ENCODE results near the gene MCM5. TPM values are rescaled to one million over a fixed set of nuclear protein-coding genes. Genes with fewer than 3 reads are reported as not detected.

Gene MCM5
- total RNA-seq, 2 donors from 2014 or later, result 155 to 179 TPM

- H3K9me3 Mint-ChIP-seq, result no peaks in the 10 kb centered on the region
- H3K27me3 Mint-ChIP-seq (ENCODE audit: insufficient read depth), result no peaks in the 10 kb centered on the region
- DNase-seq, result no peak
- Histone ChIP-seq H3K9me3 (ENCODE audit: control insufficient read depth, low read length) (no peaks in the 10 kb centered on the region), H3K27ac (ENCODE audit: low read depth, low read length) (no peak overlapping the region), H3K4me3 (ENCODE audit: low read length) (no peak overlapping the region), H3K36me3 (ENCODE audit: control insufficient read depth, insufficient read depth, low read length) (peaks cover 82% of the 10 kb centered on the region), H3K9ac (ENCODE audit: extremely low read depth, low read length, poor library complexity, severe bottlenecking) (no peak overlapping the region), H3K27me3 (ENCODE audit: control insufficient read depth, insufficient read depth, low read length, poor library complexity, severe bottlenecking) (no peaks in the 10 kb centered on the region), H3K4me1 (ENCODE audit: control insufficient read depth, insufficient read depth, low read length) (no peaks in the 10 kb centered on the region)
- H3K27ac Mint-ChIP-seq, result no peak overlapping the region
- WGBS, 2 experiments (ENCODE audit: insufficient coverage in 1 of 2, insufficient read length in 1 of 2), result 96 to 100% methylated on average over 1 to 4 of the region's 4 CpGs
- H3K4me1 Mint-ChIP-seq, result no peaks in the 10 kb centered on the region
- H3K4me3 Mint-ChIP-seq, result no peak overlapping the region
- peaks cover 80% of the 10 kb centered on the region for H3K36me3 Mint-ChIP-seq (ENCODE audit: low read depth)
- TF ChIP-seq CTCF (conservative IDR thresholded peaks at IDR 0.05), result no peak
Measured at GRCh38 chr22:35413624-35414023, 13.7 kb downstream of the MCM5 start.

GRCh38 chr22:35417606-35418005 is 17.7 kb downstream of the MCM5 start:
- no peaks in the 10 kb centered on the region for H3K27me3 Mint-ChIP-seq (ENCODE audit: insufficient read depth)
- 93 to 96% methylated on average over 9 of the region's 9 CpGs for WGBS, 2 experiments (ENCODE audit: insufficient coverage in 1 of 2, insufficient read length in 1 of 2)

GRCh38 chr22:35418088-35418487 is 18.1 kb downstream of the MCM5 start:
- Histone ChIP-seq H3K4me3 (ENCODE audit: low read length) (no peak overlapping the region), H3K27ac (ENCODE audit: low read depth, low read length) (no peak overlapping the region), H3K9ac (ENCODE audit: extremely low read depth, low read length, poor library complexity, severe bottlenecking) (no peak overlapping the region), H3K9me3 (ENCODE audit: control insufficient read depth, low read length) (no peaks in the 10 kb centered on the region), H3K36me3 (ENCODE audit: control insufficient read depth, insufficient read depth, low read length) (peaks cover 87% of the 10 kb centered on the region), H3K27me3 (ENCODE audit: control insufficient read depth, insufficient read depth, low read length, poor library complexity, severe bottlenecking) (no peaks in the 10 kb centered on the region), H3K4me1 (ENCODE audit: control insufficient read depth, insufficient read depth, low read length) (no peaks in the 10 kb centered on the region)
- Mint-ChIP-seq H3K4me1 (no peaks in the 10 kb centered on the region), H3K36me3 (ENCODE audit: low read depth) (peaks cover 78% of the 10 kb centered on the region), H3K27me3 (ENCODE audit: insufficient read depth) (no peaks in the 10 kb centered on the region), H3K4me3 (no peak overlapping the region), H3K27ac (no peak overlapping the region), H3K9me3 (no peaks in the 10 kb centered on the region)
- DNase-seq, result no peak
- 92 to 93% methylated on average over 7 of the region's 8 CpGs for WGBS, 2 experiments (ENCODE audit: insufficient coverage in 1 of 2, insufficient read length in 1 of 2)
- TF ChIP-seq CTCF (conservative IDR thresholded peaks at IDR 0.05), result no peak

More at GRCh38 chr22:35417606-35418005, 17.7 kb downstream of the MCM5 start:
- Histone ChIP-seq H3K4me3 (ENCODE audit: low read length) (no peak overlapping the region), H3K4me1 (ENCODE audit: control insufficient read depth, insufficient read depth, low read length) (no peaks in the 10 kb centered on the region), H3K9me3 (ENCODE audit: control insufficient read depth, low read length) (no peaks in the 10 kb centered on the region), H3K36me3 (ENCODE audit: control insufficient read depth, insufficient read depth, low read length) (peaks cover 84% of the 10 kb centered on the region), H3K27me3 (ENCODE audit: control insufficient read depth, insufficient read depth, low read length, poor library complexity, severe bottlenecking) (no peaks in the 10 kb centered on the region), H3K27ac (ENCODE audit: low read depth, low read length) (no peak overlapping the region), H3K9ac (ENCODE audit: extremely low read depth, low read length, poor library complexity, severe bottlenecking) (no peak overlapping the region)
- Mint-ChIP-seq H3K27ac (no peak overlapping the region), H3K4me3 (no peak overlapping the region), H3K9me3 (no peaks in the 10 kb centered on the region), H3K36me3 (ENCODE audit: low read depth) (peaks cover 77% of the 10 kb centered on the region), H3K4me1 (no peaks in the 10 kb centered on the region)
- no peak for TF ChIP-seq CTCF (conservative IDR thresholded peaks at IDR 0.05)
- no peak for DNase-seq
